ENCODE results near the gene ELFN2.

DNA sequence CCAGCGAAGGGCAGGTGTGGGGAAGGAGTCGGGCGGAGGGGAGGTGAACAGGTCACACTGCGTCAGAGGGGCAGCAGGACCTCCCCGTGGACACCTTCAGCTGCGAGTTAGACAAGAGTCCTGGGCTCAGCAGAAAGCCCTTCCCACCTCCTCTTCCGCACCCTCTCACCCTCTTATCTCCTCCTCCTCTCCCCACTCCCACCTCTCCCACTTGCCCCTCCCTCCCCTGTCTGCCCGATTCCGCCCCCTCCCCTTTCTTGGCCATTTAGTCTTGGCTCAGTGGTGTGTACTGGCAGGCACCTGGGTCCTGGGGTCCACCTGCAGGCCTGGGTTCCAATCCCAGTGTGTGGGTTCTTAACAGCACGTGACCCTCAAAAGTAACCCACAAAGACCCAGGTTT, 107.8 kb downstream of the ELFN2 start:
- TF ChIP-seq MXD4 (CRISPR knock-in tag; IDR thresholded peaks at IDR 0.05) (no peak), PHF20 (CRISPR knock-in tag; IDR thresholded peaks at IDR 0.05) (no peak), CBX2 (IDR thresholded peaks at IDR 0.05; ENCODE audit: low read depth, low read length) (no peak), CBX2 (CRISPR knock-in tag; IDR thresholded peaks at IDR 0.05; ENCODE audit: low read depth) (no peak), GABPA (IDR thresholded peaks at IDR 0.05; ENCODE audit: low read depth, low read length) (no peak), GABPA (CRISPR knock-in tag; IDR thresholded peaks at IDR 0.05; ENCODE audit: low read depth) (no peak), SP2 (CRISPR knock-in tag; IDR thresholded peaks at IDR 0.05) (no peak), WIZ (CRISPR knock-in tag; IDR thresholded peaks at IDR 0.05) (no peak)
- TF ChIP-seq, protein P1, sequence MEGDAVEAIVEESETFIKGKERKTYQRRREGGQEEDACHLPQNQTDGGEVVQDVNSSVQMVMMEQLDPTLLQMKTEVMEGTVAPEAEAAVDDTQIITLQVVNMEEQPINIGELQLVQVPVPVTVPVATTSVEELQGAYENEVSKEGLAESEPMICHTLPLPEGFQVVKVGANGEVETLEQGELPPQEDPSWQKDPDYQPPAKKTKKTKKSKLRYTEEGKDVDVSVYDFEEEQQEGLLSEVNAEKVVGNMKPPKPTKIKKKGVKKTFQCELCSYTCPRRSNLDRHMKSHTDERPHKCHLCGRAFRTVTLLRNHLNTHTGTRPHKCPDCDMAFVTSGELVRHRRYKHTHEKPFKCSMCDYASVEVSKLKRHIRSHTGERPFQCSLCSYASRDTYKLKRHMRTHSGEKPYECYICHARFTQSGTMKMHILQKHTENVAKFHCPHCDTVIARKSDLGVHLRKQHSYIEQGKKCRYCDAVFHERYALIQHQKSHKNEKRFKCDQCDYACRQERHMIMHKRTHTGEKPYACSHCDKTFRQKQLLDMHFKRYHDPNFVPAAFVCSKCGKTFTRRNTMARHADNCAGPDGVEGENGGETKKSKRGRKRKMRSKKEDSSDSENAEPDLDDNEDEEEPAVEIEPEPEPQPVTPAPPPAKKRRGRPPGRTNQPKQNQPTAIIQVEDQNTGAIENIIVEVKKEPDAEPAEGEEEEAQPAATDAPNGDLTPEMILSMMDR (CRISPR knock-in tag; IDR thresholded peaks at IDR 0.05): no peak
- TF ChIP-seq, protein P2, sequence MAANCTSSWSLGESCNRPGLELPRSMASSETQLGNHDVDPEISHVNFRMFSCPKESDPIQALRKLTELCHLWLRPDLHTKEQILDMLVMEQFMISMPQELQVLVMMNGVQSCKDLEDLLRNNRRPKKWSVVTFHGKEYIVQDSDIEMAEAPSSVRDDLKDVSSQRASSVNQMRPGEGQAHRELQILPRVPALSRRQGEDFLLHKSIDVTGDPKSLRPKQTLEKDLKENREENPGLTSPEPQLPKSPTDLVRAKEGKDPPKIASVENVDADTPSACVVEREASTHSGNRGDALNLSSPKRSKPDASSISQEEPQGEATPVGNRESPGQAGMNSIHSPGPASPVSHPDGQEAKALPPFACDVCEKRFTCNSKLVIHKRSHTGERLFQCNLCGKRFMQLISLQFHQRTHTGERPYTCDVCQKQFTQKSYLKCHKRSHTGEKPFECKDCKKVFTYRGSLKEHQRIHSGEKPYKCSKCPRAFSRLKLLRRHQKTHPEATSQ (CRISPR knock-in tag; IDR thresholded peaks at IDR 0.05; ENCODE audit: borderline replicate concordance): no peak
- TF ChIP-seq, protein P3, sequence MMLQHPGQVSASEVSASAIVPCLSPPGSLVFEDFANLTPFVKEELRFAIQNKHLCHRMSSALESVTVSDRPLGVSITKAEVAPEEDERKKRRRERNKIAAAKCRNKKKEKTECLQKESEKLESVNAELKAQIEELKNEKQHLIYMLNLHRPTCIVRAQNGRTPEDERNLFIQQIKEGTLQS (CRISPR knock-in tag; IDR thresholded peaks at IDR 0.05): no peak

Data from HepG2 (cell line).